WTC11 (cell line): Measurements from ENCODE around the gene MICAL3.
"Not testable (repeated sequence)": the region's sequence is repeated elsewhere in the genome, so short reads cannot be mapped to it uniquely, and the experiment has no call there.

Source experiments
- E2F4 ChIP-seq: sonication (generic); formaldehyde crosslinking; IDR thresholded peaks from 2 replicates; pipeline ENCODE4 v1.8.1; 2022; ENCODE audit warnings: low read depth, mild to moderate bottlenecking, moderate library complexity, missing genetic modification reagents, borderline replicate concordance
- JUN ChIP-seq: sonication (generic); formaldehyde crosslinking; IDR thresholded peaks from 2 replicates; pipeline ENCODE4 v1.8.0; 2023; ENCODE audit warnings: mild to moderate bottlenecking, missing genetic modification reagents
- MXD4 ChIP-seq: fragments of 250-450 bp; sonication (Bioruptor Pico); IDR thresholded peaks from 2 replicates; pipeline ENCODE4 v1.8.0; 2021; ENCODE audit warnings: mild to moderate bottlenecking, moderate library complexity, borderline replicate concordance
- NR3C1 ChIP-seq: sonication (generic); formaldehyde crosslinking; conservative IDR thresholded peaks from 2 replicates; pipeline ENCODE4 v1.8.1; 2023; ENCODE audit warnings: low read depth, mild to moderate bottlenecking, missing genetic modification reagents
- RELA ChIP-seq: sonication (generic); formaldehyde crosslinking; IDR thresholded peaks from 2 replicates; pipeline ENCODE4 v1.8.1; 2022; ENCODE audit warnings: missing genetic modification reagents, mild to moderate bottlenecking, borderline replicate concordance
- ZBTB21 ChIP-seq: sonication (generic); formaldehyde crosslinking; IDR thresholded peaks from 2 replicates; pipeline ENCODE4 v1.8.1; 2023; ENCODE audit warnings: mild to moderate bottlenecking, missing genetic modification reagents, borderline replicate concordance
- TF ChIP-seq, protein P1 (sequence below): fragments of 200-600 bp; IDR thresholded peaks from 2 replicates; pipeline ENCODE4 v1.8.0; 2022; ENCODE audit warnings: antibody characterized with exemption
- TF ChIP-seq, protein P2 (sequence below): sonication (generic); formaldehyde crosslinking; IDR thresholded peaks from 2 replicates; pipeline ENCODE4 v1.8.1; 2022; ENCODE audit warnings: low read depth, missing genetic modification reagents, borderline replicate concordance
- TF ChIP-seq, protein P3 (sequence below): sonication (generic); formaldehyde crosslinking; IDR thresholded peaks from 2 replicates; pipeline ENCODE4 v1.8.0; 2023; ENCODE audit warnings: missing genetic modification reagents, mild to moderate bottlenecking, borderline replicate concordance
- TF ChIP-seq, protein P4 (sequence below): sonication (generic); formaldehyde crosslinking; IDR thresholded peaks from 2 replicates; pipeline ENCODE4 v1.8.0; 2023; ENCODE audit warnings: missing genetic modification reagents
- TF ChIP-seq, protein P5 (sequence below): sonication (generic); formaldehyde crosslinking; IDR thresholded peaks from 2 replicates; pipeline ENCODE4 v1.8.1; 2023; ENCODE audit warnings: mild to moderate bottlenecking, missing genetic modification reagents, moderate library complexity

GRCh38 chr22:18073927-18074326, 49.6 kb upstream of the MICAL3 start:
- TF ChIP-seq JUN (CRISPR knock-in tag); MXD4 (CRISPR knock-in tag); E2F4; RELA (CRISPR knock-in tag); ZBTB21 (CRISPR knock-in tag); NR3C1: not testable (repeated sequence)
- TF ChIP-seq, protein P1, sequence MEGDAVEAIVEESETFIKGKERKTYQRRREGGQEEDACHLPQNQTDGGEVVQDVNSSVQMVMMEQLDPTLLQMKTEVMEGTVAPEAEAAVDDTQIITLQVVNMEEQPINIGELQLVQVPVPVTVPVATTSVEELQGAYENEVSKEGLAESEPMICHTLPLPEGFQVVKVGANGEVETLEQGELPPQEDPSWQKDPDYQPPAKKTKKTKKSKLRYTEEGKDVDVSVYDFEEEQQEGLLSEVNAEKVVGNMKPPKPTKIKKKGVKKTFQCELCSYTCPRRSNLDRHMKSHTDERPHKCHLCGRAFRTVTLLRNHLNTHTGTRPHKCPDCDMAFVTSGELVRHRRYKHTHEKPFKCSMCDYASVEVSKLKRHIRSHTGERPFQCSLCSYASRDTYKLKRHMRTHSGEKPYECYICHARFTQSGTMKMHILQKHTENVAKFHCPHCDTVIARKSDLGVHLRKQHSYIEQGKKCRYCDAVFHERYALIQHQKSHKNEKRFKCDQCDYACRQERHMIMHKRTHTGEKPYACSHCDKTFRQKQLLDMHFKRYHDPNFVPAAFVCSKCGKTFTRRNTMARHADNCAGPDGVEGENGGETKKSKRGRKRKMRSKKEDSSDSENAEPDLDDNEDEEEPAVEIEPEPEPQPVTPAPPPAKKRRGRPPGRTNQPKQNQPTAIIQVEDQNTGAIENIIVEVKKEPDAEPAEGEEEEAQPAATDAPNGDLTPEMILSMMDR, result not testable (repeated sequence)
- TF ChIP-seq, protein P2, sequence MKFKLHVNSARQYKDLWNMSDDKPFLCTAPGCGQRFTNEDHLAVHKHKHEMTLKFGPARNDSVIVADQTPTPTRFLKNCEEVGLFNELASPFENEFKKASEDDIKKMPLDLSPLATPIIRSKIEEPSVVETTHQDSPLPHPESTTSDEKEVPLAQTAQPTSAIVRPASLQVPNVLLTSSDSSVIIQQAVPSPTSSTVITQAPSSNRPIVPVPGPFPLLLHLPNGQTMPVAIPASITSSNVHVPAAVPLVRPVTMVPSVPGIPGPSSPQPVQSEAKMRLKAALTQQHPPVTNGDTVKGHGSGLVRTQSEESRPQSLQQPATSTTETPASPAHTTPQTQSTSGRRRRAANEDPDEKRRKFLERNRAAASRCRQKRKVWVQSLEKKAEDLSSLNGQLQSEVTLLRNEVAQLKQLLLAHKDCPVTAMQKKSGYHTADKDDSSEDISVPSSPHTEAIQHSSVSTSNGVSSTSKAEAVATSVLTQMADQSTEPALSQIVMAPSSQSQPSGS (CRISPR knock-in tag), result not testable (repeated sequence)
- TF ChIP-seq, protein P3, sequence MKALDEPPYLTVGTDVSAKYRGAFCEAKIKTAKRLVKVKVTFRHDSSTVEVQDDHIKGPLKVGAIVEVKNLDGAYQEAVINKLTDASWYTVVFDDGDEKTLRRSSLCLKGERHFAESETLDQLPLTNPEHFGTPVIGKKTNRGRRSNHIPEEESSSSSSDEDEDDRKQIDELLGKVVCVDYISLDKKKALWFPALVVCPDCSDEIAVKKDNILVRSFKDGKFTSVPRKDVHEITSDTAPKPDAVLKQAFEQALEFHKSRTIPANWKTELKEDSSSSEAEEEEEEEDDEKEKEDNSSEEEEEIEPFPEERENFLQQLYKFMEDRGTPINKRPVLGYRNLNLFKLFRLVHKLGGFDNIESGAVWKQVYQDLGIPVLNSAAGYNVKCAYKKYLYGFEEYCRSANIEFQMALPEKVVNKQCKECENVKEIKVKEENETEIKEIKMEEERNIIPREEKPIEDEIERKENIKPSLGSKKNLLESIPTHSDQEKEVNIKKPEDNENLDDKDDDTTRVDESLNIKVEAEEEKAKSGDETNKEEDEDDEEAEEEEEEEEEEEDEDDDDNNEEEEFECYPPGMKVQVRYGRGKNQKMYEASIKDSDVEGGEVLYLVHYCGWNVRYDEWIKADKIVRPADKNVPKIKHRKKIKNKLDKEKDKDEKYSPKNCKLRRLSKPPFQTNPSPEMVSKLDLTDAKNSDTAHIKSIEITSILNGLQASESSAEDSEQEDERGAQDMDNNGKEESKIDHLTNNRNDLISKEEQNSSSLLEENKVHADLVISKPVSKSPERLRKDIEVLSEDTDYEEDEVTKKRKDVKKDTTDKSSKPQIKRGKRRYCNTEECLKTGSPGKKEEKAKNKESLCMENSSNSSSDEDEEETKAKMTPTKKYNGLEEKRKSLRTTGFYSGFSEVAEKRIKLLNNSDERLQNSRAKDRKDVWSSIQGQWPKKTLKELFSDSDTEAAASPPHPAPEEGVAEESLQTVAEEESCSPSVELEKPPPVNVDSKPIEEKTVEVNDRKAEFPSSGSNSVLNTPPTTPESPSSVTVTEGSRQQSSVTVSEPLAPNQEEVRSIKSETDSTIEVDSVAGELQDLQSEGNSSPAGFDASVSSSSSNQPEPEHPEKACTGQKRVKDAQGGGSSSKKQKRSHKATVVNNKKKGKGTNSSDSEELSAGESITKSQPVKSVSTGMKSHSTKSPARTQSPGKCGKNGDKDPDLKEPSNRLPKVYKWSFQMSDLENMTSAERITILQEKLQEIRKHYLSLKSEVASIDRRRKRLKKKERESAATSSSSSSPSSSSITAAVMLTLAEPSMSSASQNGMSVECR (CRISPR knock-in tag), result not testable (repeated sequence)
- TF ChIP-seq, protein P4, sequence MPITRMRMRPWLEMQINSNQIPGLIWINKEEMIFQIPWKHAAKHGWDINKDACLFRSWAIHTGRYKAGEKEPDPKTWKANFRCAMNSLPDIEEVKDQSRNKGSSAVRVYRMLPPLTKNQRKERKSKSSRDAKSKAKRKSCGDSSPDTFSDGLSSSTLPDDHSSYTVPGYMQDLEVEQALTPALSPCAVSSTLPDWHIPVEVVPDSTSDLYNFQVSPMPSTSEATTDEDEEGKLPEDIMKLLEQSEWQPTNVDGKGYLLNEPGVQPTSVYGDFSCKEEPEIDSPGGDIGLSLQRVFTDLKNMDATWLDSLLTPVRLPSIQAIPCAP (CRISPR knock-in tag), result not testable (repeated sequence)
- TF ChIP-seq, protein P5, sequence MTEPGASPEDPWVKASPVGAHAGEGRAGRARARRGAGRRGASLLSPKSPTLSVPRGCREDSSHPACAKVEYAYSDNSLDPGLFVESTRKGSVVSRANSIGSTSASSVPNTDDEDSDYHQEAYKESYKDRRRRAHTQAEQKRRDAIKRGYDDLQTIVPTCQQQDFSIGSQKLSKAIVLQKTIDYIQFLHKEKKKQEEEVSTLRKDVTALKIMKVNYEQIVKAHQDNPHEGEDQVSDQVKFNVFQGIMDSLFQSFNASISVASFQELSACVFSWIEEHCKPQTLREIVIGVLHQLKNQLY (CRISPR knock-in tag), result not testable (repeated sequence)
